SK-N-SH treated with all-trans-retinoic acid at 6 μM for 48 hours (cell line): ENCODE results near the gene BNC2.

ENCODE experiments used
- ATAC-seq: fragments of 200-7000 bp; cut with Tn5 transposase; 3 replicates; pipeline ENCODE4 v1.9.1; 2020; ENCODE audit warnings: mild to moderate bottlenecking, moderate library complexity
- ARNTL ChIP-seq: fragments of 450-650 bp; formaldehyde crosslinking; IDR thresholded peaks from 2 replicates; pipeline ENCODE4 v1.5.0; 2020; ENCODE audit warnings: low read depth, mild to moderate bottlenecking, moderate library complexity, borderline replicate concordance
- BACH2 ChIP-seq: fragments of 250-450 bp; sonication (Bioruptor Pico); IDR thresholded peaks from 2 replicates; pipeline ENCODE4 v1.9.0; 2021; ENCODE audit warnings: mild to moderate bottlenecking, borderline replicate concordance
- CSDC2 ChIP-seq: fragments of 250-450 bp; sonication (Bioruptor Pico); IDR thresholded peaks from 2 replicates; pipeline ENCODE4 v1.5.0; 2020; ENCODE audit warnings: mild to moderate bottlenecking, moderate library complexity
- CSRNP3 ChIP-seq: fragments of 250-450 bp; sonication (Bioruptor Pico); IDR thresholded peaks from 2 replicates; pipeline ENCODE4 v1.5.1; 2021; ENCODE audit warnings: mild to moderate bottlenecking, moderate library complexity
- ESRRG ChIP-seq: fragments of 250-450 bp; sonication (Bioruptor Pico); IDR thresholded peaks from 2 replicates; pipeline ENCODE4 v1.6.1; 2021; ENCODE audit warnings: mild to moderate bottlenecking
- GLIS3 ChIP-seq: fragments of 250-450 bp; sonication (Bioruptor Pico); IDR thresholded peaks from 2 replicates; pipeline ENCODE4 v1.5.0; 2020; ENCODE audit warnings: mild to moderate bottlenecking, moderate library complexity
- ISL1 ChIP-seq: fragments of 250-450 bp; sonication (Bioruptor Pico); IDR thresholded peaks from 2 replicates; pipeline ENCODE4 v2.1.2; 2022; ENCODE audit warnings: mild to moderate bottlenecking, moderate library complexity
- OSR1 ChIP-seq: fragments of 250-450 bp; sonication (Bioruptor Pico); IDR thresholded peaks from 2 replicates; pipeline ENCODE4 v1.8.0; 2022; ENCODE audit warnings: moderate library complexity, mild to moderate bottlenecking, inconsistent platforms
- PATZ1 ChIP-seq: fragments of 250-450 bp; sonication (Bioruptor Pico); IDR thresholded peaks from 2 replicates; pipeline ENCODE4 v1.8.0; 2020; ENCODE audit warnings: mild to moderate bottlenecking, moderate library complexity, borderline replicate concordance
- POU6F1 ChIP-seq: fragments of 250-450 bp; sonication (Bioruptor Pico); IDR thresholded peaks from 2 replicates; pipeline ENCODE4 v1.8.0; 2021; ENCODE audit warnings: low read depth, mild to moderate bottlenecking, moderate library complexity, borderline replicate concordance
- PPARA ChIP-seq: fragments of 250-450 bp; sonication (Bioruptor Pico); IDR thresholded peaks from 2 replicates; pipeline ENCODE4 v1.5.0; 2020; ENCODE audit warnings: mild to moderate bottlenecking, borderline replicate concordance
- RARB ChIP-seq: fragments of 250-450 bp; sonication (Bioruptor Pico); IDR thresholded peaks from 2 replicates; pipeline ENCODE4 v1.8.0; 2021; ENCODE audit warnings: mild to moderate bottlenecking, moderate library complexity
- SNAI2 ChIP-seq: fragments of 250-450 bp; sonication (Bioruptor Pico); IDR thresholded peaks from 2 replicates; pipeline ENCODE4 v1.5.0; 2020; ENCODE audit warnings: mild to moderate bottlenecking, moderate library complexity
- TCF4 ChIP-seq: fragments of 250-450 bp; sonication (Bioruptor Pico); IDR thresholded peaks from 2 replicates; pipeline ENCODE4 v1.8.0; 2021; ENCODE audit warnings: mild to moderate bottlenecking, moderate library complexity, borderline replicate concordance
- TOX ChIP-seq: fragments of 250-450 bp; sonication (Bioruptor Pico); IDR thresholded peaks from 2 replicates; pipeline ENCODE4 v1.8.0; 2021; ENCODE audit warnings: mild to moderate bottlenecking, moderate library complexity, borderline replicate concordance
- ZC3H10 ChIP-seq: fragments of 250-450 bp; sonication (Bioruptor Pico); IDR thresholded peaks from 2 replicates; pipeline ENCODE4 v1.5.1; 2021; ENCODE audit warnings: mild to moderate bottlenecking, moderate library complexity
- ZFP3 ChIP-seq: fragments of 250-450 bp; sonication (Bioruptor Pico); IDR thresholded peaks from 2 replicates; pipeline ENCODE4 v1.5.0; 2020; ENCODE audit warnings: mild to moderate bottlenecking, moderate library complexity
- ZFP30 ChIP-seq: fragments of 450-650 bp; formaldehyde crosslinking; IDR thresholded peaks from 2 replicates; pipeline ENCODE4 v1.5.0; 2022; ENCODE audit warnings: mild to moderate bottlenecking, moderate library complexity
- ZNF565 ChIP-seq: fragments of 450-650 bp; formaldehyde crosslinking; conservative IDR thresholded peaks from 2 replicates; pipeline ENCODE4 v1.5.0; 2020; ENCODE audit warnings: low read depth, mild to moderate bottlenecking, moderate library complexity
- ZNF70 ChIP-seq: fragments of 450-650 bp; formaldehyde crosslinking; IDR thresholded peaks from 2 replicates; pipeline ENCODE4 v1.5.0; 2020; ENCODE audit warnings: mild to moderate bottlenecking, moderate library complexity
- ZNF8 ChIP-seq: fragments of 450-650 bp; formaldehyde crosslinking; IDR thresholded peaks from 2 replicates; pipeline ENCODE4 v1.5.0; 2020; ENCODE audit warnings: mild to moderate bottlenecking, moderate library complexity
- TF ChIP-seq, protein P1 (sequence below): fragments of 250-450 bp; sonication (Bioruptor Pico); IDR thresholded peaks from 2 replicates; pipeline ENCODE4 v1.5.1; 2020; ENCODE audit warnings: low read depth, mild to moderate bottlenecking, moderate library complexity
- TF ChIP-seq, protein P2 (sequence below): fragments of 250-450 bp; sonication (Bioruptor Pico); IDR thresholded peaks from 2 replicates; pipeline ENCODE4 v1.5.0; 2020; ENCODE audit warnings: mild to moderate bottlenecking, moderate library complexity

BNC2 gene

DNA sequence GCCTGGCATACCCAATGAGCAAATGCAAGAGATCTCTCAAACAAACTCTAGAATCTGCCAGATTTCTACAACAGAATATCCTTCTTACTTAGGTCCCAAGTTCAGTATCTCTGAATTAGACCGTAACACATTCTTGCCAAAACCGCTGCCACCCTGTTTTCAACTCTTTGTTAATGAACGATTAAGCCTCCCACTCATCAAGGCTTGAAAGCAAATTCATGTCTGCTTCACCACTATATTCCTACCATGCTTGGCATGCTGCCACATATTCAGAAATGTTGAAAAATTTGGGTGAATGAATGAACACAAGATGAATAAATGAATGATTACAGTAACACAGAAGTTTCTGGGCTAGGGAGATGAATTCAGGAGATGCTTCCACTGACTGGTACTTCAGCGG lies 119.9 kb downstream of the BNC2 start:
- TF ChIP-seq ISL1 (CRISPR knock-in tag) (no peak), ZC3H10 (CRISPR knock-in tag) (no peak), GLIS3 (CRISPR knock-in tag) (no peak), PPARA (CRISPR knock-in tag) (no peak), SNAI2 (CRISPR knock-in tag) (no peak), ARNTL (no peak), TCF4 (no peak), CSRNP3 (CRISPR knock-in tag) (no peak), ZFP30 (no peak), OSR1 (CRISPR knock-in tag) (no peak), TOX (CRISPR knock-in tag) (no peak), POU6F1 (CRISPR knock-in tag) (no peak), ZNF8 (no peak), BACH2 (CRISPR knock-in tag) (no peak), ZFP3 (no peak)
- TF ChIP-seq, protein P1, sequence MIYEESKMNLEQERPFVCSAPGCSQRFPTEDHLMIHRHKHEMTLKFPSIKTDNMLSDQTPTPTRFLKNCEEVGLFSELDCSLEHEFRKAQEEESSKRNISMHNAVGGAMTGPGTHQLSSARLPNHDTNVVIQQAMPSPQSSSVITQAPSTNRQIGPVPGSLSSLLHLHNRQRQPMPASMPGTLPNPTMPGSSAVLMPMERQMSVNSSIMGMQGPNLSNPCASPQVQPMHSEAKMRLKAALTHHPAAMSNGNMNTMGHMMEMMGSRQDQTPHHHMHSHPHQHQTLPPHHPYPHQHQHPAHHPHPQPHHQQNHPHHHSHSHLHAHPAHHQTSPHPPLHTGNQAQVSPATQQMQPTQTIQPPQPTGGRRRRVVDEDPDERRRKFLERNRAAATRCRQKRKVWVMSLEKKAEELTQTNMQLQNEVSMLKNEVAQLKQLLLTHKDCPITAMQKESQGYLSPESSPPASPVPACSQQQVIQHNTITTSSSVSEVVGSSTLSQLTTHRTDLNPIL (CRISPR knock-in tag) = no peak
- TF ChIP-seq, protein P2, sequence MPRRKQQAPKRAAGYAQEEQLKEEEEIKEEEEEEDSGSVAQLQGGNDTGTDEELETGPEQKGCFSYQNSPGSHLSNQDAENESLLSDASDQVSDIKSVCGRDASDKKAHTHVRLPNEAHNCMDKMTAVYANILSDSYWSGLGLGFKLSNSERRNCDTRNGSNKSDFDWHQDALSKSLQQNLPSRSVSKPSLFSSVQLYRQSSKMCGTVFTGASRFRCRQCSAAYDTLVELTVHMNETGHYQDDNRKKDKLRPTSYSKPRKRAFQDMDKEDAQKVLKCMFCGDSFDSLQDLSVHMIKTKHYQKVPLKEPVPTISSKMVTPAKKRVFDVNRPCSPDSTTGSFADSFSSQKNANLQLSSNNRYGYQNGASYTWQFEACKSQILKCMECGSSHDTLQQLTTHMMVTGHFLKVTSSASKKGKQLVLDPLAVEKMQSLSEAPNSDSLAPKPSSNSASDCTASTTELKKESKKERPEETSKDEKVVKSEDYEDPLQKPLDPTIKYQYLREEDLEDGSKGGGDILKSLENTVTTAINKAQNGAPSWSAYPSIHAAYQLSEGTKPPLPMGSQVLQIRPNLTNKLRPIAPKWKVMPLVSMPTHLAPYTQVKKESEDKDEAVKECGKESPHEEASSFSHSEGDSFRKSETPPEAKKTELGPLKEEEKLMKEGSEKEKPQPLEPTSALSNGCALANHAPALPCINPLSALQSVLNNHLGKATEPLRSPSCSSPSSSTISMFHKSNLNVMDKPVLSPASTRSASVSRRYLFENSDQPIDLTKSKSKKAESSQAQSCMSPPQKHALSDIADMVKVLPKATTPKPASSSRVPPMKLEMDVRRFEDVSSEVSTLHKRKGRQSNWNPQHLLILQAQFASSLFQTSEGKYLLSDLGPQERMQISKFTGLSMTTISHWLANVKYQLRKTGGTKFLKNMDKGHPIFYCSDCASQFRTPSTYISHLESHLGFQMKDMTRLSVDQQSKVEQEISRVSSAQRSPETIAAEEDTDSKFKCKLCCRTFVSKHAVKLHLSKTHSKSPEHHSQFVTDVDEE (CRISPR knock-in tag) = no peak
- ATAC-seq = no peak

- ATAC-seq = no peak
- no peak for TF ChIP-seq ZFP30
- TF ChIP-seq TCF4 = no peak
- TF ChIP-seq, protein P1 (CRISPR knock-in tag) = no peak
- no peak for TF ChIP-seq ZFP3
- no peak for TF ChIP-seq RARB (CRISPR knock-in tag)
- no peak for TF ChIP-seq POU6F1 (CRISPR knock-in tag)
- TF ChIP-seq ZNF565 = no peak
- TF ChIP-seq TOX (CRISPR knock-in tag) = no peak
- no peak for TF ChIP-seq PATZ1 (CRISPR knock-in tag)
- TF ChIP-seq ZNF8 = no peak
- TF ChIP-seq SNAI2 (CRISPR knock-in tag) = no peak
- TF ChIP-seq ISL1 (CRISPR knock-in tag) = no peak
- no peak for TF ChIP-seq OSR1 (CRISPR knock-in tag)
- no peak for TF ChIP-seq CSDC2
- TF ChIP-seq PPARA (CRISPR knock-in tag) = no peak
- no peak for TF ChIP-seq ESRRG (CRISPR knock-in tag)
- TF ChIP-seq ARNTL = no peak
- no peak for TF ChIP-seq GLIS3 (CRISPR knock-in tag)
- no peak for TF ChIP-seq BACH2 (CRISPR knock-in tag)
- no peak for TF ChIP-seq ZNF70 (CRISPR knock-in tag)
Measured at GRCh38 chr9:16745359-16745758, 125.1 kb downstream of the BNC2 start.
